Measurements from ENCODE around the gene AKT2. TPM values are rescaled to one million over a fixed set of nuclear protein-coding genes. Genes with fewer than 3 reads are reported as not detected.

The AKT2 gene
- total RNA-seq, 4 donors from 2014 or later, result 63.2 to 266 (median 138) TPM

DNA sequence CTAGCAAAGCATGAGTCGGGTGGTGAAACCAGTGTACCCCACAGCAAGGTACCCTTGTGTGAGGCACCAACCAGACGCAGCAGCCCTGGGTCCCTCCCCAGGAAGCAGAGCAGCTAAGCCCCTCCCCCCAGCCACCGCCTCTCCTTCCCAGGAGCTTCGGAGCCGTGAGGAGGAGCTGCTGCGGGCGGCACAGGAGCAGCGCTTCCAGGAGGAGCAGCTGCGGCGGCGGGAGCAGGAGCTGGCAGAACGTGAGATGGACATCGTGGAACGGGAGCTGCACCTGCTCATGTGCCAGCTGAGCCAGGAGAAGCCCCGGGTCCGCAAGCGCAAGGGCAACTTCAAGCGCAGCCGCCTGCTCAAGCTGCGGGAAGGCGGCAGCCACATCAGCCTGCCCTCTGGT, 79.4 kb downstream of the AKT2 start:
- H3K36me3 ChIP-seq, result no peaks in the 10 kb centered on the region
- no peak overlapping the region for H3K4me3 ChIP-seq
- WGBS, 2 donors (ENCODE audit: low coverage in 1 of 2), result 95% methylated on average over 21 of the region's 21 CpGs; no CpG with 5 or more reads in 1 of the 2 donors
- in situ Hi-C loops (cut with MboI; ENCODE audit: low pct_ligation_motif_present in 1 of 4, low pct_unique_long_range_greater_than_20kb in 1 of 4, low sequenced_read_pairs in 3 of 4), result no loop called here
- no peaks in the 10 kb centered on the region for H3K4me1 ChIP-seq
- intact Hi-C loops (cut with DNase I; ENCODE audit: low total_unique reads), result no loop called here
- DNase-seq, result no peak
- H3K9me3 ChIP-seq, result no peaks in the 10 kb centered on the region
- H3K27me3 ChIP-seq, result no peaks in the 10 kb centered on the region
- no peak overlapping the region for H3K27ac ChIP-seq
- TF ChIP-seq POLR2A (IDR thresholded peaks at IDR 0.05) (no peak), EP300 (IDR thresholded peaks at IDR 0.05; ENCODE audit: low read depth) (no peak)

GRCh38 chr19:40204381-40204780, 80.8 kb downstream of the AKT2 start:
- Histone ChIP-seq H3K9me3 (no peaks in the 10 kb centered on the region), H3K36me3 (no peaks in the 10 kb centered on the region), H3K27me3 (no peaks in the 10 kb centered on the region), H3K4me1 (no peaks in the 10 kb centered on the region), H3K27ac (no peak overlapping the region), H3K4me3 (no peak overlapping the region)
- DNase-seq, result no peak
- intact Hi-C loops (cut with DNase I; ENCODE audit: low total_unique reads), result no loop called here
- in situ Hi-C loops (cut with MboI; ENCODE audit: low pct_ligation_motif_present in 1 of 4, low pct_unique_long_range_greater_than_20kb in 1 of 4, low sequenced_read_pairs in 3 of 4), result no loop called here
- WGBS, 2 donors (ENCODE audit: low coverage in 1 of 2), result 97% methylated on average over 16 of the region's 16 CpGs; no CpG with 5 or more reads in 1 of the 2 donors
- TF ChIP-seq POLR2A (IDR thresholded peaks at IDR 0.05) (no peak), CTCF (IDR thresholded peaks at IDR 0.05) (no peak), POLR2AphosphoS5 (IDR thresholded peaks at IDR 0.05) (no peak), EP300 (IDR thresholded peaks at IDR 0.05; ENCODE audit: low read depth) (no peak)

DNA sequence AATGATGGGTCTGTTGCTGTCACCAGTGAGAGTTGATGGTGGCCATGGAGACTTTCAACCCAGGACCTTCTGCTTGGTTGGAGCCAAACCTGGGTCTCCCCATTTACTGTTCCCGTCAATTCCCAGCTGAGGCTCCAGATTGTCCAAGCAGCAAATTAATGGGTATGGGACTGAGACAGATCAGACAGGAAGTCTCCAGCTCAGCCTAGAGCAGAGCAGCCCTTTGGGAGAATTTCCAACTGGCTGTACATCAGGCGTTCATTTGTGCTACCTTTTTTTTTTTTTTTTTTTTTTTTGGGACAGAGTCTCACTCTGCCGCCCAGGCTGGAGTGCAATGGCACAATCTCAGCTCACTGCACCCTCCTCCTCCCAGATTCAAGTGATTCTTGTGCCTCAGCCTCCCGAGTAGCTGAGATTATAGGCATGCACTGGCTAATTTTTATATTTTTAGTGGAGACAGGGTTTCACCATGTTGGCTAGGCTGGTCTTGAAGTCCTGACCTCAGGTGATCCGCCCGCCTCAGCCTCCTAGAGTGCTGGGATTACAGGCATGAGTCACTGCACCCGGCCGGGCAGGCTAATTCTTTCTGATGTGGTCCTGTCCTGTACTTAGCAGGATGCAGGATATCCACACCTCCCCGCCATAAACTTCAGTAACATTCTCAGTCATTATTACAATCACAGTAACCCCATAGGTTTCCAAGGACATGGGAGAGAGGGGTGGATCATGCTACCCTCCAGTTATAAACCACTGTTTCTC, 84.6 kb downstream of the AKT2 start:
- in situ Hi-C loops (cut with MboI; ENCODE audit: low pct_ligation_motif_present in 1 of 4, low pct_unique_long_range_greater_than_20kb in 1 of 4, low sequenced_read_pairs in 3 of 4) (no loop called here), intact Hi-C loops (cut with DNase I; ENCODE audit: low total_unique reads) (no loop called here)
- no peaks in the 10 kb centered on the region for H3K4me1 ChIP-seq
- no peak for DNase-seq
- 72 to 76% methylated on average over 3 to 8 of the region's 9 CpGs for WGBS, 2 donors (ENCODE audit: low coverage in 1 of 2)
- H3K9me3 ChIP-seq, result no peaks in the 10 kb centered on the region
- H3K27ac ChIP-seq, result no peak overlapping the region
- no peak overlapping the region for H3K4me3 ChIP-seq
- TF ChIP-seq POLR2A (IDR thresholded peaks at IDR 0.05) (no peak), EP300 (IDR thresholded peaks at IDR 0.05; ENCODE audit: low read depth) (no peak), POLR2AphosphoS5 (IDR thresholded peaks at IDR 0.05) (no peak), CTCF (IDR thresholded peaks at IDR 0.05) (no peak)
- H3K27me3 ChIP-seq, result no peaks in the 10 kb centered on the region
- H3K36me3 ChIP-seq, result no peaks in the 10 kb centered on the region

DNA sequence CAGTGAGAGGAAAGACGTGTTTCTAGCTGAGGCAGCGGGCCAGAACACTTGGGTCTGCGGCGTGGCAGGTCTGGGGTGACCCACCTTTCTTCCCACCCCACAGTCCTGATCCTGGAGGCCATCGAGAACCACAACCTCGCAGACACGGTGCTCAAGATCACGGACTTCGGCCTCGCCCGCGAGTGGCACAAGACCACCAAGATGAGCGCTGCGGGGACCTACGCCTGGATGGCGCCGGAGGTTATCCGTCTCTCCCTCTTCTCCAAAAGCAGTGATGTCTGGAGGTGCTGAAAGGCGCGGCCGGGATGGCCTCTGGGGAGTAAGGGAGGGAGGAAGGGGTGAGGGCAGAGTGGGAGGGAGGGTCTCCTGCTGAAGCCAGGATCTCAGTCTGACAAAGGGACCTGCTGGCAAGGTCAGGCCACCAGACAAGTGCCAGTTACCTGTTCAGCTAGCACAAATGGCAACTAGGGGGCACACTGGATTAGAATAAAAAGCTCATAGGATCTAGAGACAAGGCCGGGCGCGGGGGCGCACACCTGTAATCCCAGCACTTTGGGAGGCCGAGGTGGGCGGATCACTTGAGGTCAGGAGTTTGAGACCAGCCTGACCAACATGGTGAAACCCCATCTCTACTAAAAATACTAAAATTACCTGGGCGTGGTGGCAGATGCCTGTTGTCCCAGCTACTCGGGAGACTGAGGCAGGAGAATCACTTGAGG, 86.7 kb downstream of the AKT2 start:
- WGBS, 2 donors (ENCODE audit: low coverage in 1 of 2), result 96 to 100% methylated on average over 3 to 29 of the region's 29 CpGs
- Histone ChIP-seq H3K36me3 (no peaks in the 10 kb centered on the region), H3K27ac (no peak overlapping the region), H3K4me3 (no peak overlapping the region), H3K4me1 (peaks cover 0 to 4% (median 0%) of the 10 kb centered on the region in 4 donors), H3K9me3 (no peaks in the 10 kb centered on the region), H3K27me3 (no peaks in the 10 kb centered on the region)
- DNase-seq, result no peak
- in situ Hi-C loops (cut with MboI; ENCODE audit: low pct_ligation_motif_present in 1 of 4, low pct_unique_long_range_greater_than_20kb in 1 of 4, low sequenced_read_pairs in 3 of 4) (no loop called here), intact Hi-C loops (cut with DNase I; ENCODE audit: low total_unique reads) (no loop called here)
- no peak for TF ChIP-seq POLR2A (IDR thresholded peaks at IDR 0.05)
- no peak for TF ChIP-seq EP300 (IDR thresholded peaks at IDR 0.05; ENCODE audit: low read depth)
- no peak for TF ChIP-seq POLR2AphosphoS5 (IDR thresholded peaks at IDR 0.05)
- TF ChIP-seq CTCF (IDR thresholded peaks at IDR 0.05), result no peak

All from transverse colon (tissue), 4 donors.